Transverse colon (tissue), 3 donors: ENCODE data around the gene KLHL17.

Source experiments
- EP300 ChIP-seq: sonication (generic); formaldehyde crosslinking; IDR thresholded peaks from one replicate; pipeline ENCODE4 v1.6.1; 2017; ENCODE audit warnings: antibody characterized with exemption, low read depth
- POLR2A ChIP-seq: fragments of 450-650 bp; IDR thresholded peaks from one replicate; pipeline ENCODE4 v1.6.1; 2016; ENCODE audit warnings: antibody characterized with exemption, mild to moderate bottlenecking, moderate library complexity
- TF ChIP-seq, protein P1 (sequence below), 5 experiments: fragments of 200-600 bp in 3 of 5; fragments of 450-650 bp in 2 of 5; sonication (generic) in 3 of 5; IDR thresholded peaks; 1 replicate in 2 of 5; 2 replicates in 3 of 5; pipeline ENCODE4 v1.5.1; 2016 to 2017; ENCODE audit warnings: antibody characterized with exemption in 5 of 5, inconsistent platforms in 3 of 5, mild to moderate bottlenecking in 2 of 5, moderate library complexity in 1 of 5

DNA sequence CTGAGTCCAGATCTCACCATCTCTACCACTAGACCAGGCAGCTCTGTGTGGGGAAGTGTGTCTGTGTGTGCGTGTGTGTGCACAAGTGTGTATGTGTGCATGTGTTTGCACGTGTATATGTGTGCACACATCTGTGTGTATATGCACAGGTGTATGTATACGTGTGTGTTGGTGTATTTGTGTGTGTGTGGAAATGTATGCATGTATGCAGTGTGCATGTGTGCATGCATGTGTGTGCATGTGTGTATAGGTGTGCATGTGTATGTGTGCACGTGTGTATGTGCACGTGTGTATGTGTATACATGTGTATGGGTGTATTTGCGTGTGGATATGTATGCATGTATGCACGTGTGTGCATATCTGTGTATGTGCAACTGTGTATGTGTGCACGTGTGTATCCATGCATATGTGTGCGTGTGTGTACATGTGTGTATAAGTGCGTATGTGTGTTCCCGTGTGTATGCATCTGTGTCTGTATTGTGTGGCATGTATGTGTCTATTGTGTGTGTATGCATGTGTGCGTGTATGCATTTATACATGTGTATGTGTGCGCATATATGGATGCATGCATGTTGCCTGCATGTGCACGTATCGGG, 9.0 kb downstream of the KLHL17 start:
- TF ChIP-seq, protein P1, sequence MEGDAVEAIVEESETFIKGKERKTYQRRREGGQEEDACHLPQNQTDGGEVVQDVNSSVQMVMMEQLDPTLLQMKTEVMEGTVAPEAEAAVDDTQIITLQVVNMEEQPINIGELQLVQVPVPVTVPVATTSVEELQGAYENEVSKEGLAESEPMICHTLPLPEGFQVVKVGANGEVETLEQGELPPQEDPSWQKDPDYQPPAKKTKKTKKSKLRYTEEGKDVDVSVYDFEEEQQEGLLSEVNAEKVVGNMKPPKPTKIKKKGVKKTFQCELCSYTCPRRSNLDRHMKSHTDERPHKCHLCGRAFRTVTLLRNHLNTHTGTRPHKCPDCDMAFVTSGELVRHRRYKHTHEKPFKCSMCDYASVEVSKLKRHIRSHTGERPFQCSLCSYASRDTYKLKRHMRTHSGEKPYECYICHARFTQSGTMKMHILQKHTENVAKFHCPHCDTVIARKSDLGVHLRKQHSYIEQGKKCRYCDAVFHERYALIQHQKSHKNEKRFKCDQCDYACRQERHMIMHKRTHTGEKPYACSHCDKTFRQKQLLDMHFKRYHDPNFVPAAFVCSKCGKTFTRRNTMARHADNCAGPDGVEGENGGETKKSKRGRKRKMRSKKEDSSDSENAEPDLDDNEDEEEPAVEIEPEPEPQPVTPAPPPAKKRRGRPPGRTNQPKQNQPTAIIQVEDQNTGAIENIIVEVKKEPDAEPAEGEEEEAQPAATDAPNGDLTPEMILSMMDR (IDR thresholded peaks at IDR 0.05), result no peak
- TF ChIP-seq EP300 (no peak), POLR2A (no peak)
